Neuronal stem cell (in vitro differentiated cells): ENCODE measurements around the gene TUB.

ENCODE experiments used
- DNase-seq: peaks from one replicate; pipeline ENCODE4 v3.0.0-alpha.2; 2013; ENCODE audit warnings: low spot score
- H2AFZ ChIP-seq: one replicate; pipeline ENCODE4 v1.6.1; 2013; ENCODE audit warnings: mild to moderate bottlenecking, low read length, inconsistent platforms
- H2AK5ac ChIP-seq: 2 replicates; pipeline ENCODE4 v1.6.1; 2013; ENCODE audit warnings: low read depth, mild to moderate bottlenecking, inconsistent platforms, low read length, moderate library complexity, mixed read lengths
- H2BK120ac ChIP-seq: 2 replicates; pipeline ENCODE4 v1.6.1; 2013; ENCODE audit warnings: low read depth, mild to moderate bottlenecking, inconsistent platforms, low read length, moderate library complexity, mixed read lengths
- H2BK12ac ChIP-seq: one replicate; pipeline ENCODE4 v1.6.1; 2013; ENCODE audit warnings: low read length, inconsistent platforms
- H2BK15ac ChIP-seq: 2 replicates; pipeline ENCODE4 v1.6.1; 2013; ENCODE audit warnings: mild to moderate bottlenecking, low read length, inconsistent platforms, mixed read lengths
- H2BK5ac ChIP-seq: one replicate; pipeline ENCODE4 v1.6.1; 2013; ENCODE audit warnings: inconsistent platforms, mild to moderate bottlenecking, low read length, moderate library complexity
- H3K14ac ChIP-seq: one replicate; pipeline ENCODE4 v1.6.1; 2013; ENCODE audit warnings: low read length, inconsistent platforms
- H3K18ac ChIP-seq: 2 replicates; pipeline ENCODE4 v1.6.1; 2013; ENCODE audit warnings: low read length, inconsistent platforms
- H3K23ac ChIP-seq: 2 replicates; pipeline ENCODE4 v1.6.1; 2013; ENCODE audit warnings: low read depth, mild to moderate bottlenecking, mixed read lengths, low read length, inconsistent platforms; ENCODE audit not compliant: poor library complexity
- H3K27ac ChIP-seq: replicated peaks from 3 replicates; pipeline ENCODE4 v1.5.1; 2013; ENCODE audit warnings: low read length, inconsistent platforms
- H3K27me3 ChIP-seq, 3 experiments: 2 replicates each; pipeline ENCODE4 v1.6.1; 2013; ENCODE audit warnings: low read length in 3 of 3, mild to moderate bottlenecking in 2 of 3, inconsistent platforms in 1 of 3, low read depth in 1 of 3, mixed read lengths in 1 of 3, moderate library complexity in 1 of 3; ENCODE audit not compliant: control insufficient read depth in 3 of 3, insufficient read depth in 3 of 3
- H3K36me3 ChIP-seq, 2 donors: replicated peaks in 1 of 2; 2 replicates each; pipeline ENCODE4 v1.6.1; 2013; ENCODE audit warnings: low read length in 2 of 2; ENCODE audit not compliant: control insufficient read depth in 2 of 2, insufficient read depth in 2 of 2
- H3K4ac ChIP-seq: 2 replicates; pipeline ENCODE4 v1.6.1; 2013; ENCODE audit warnings: inconsistent platforms, mild to moderate bottlenecking, low read length, moderate library complexity
- H3K4me1 ChIP-seq, 2 donors: 1 replicate in 1 of 2; 2 replicates in 1 of 2; pipeline ENCODE4 v1.6.1; 2013; ENCODE audit warnings: low read length in 2 of 2, low read depth in 1 of 2; ENCODE audit not compliant: control insufficient read depth in 2 of 2, insufficient read depth in 1 of 2
- H3K4me2 ChIP-seq: one replicate; pipeline ENCODE4 v1.6.1; 2013; ENCODE audit warnings: mild to moderate bottlenecking, low read length, inconsistent platforms; ENCODE audit not compliant: insufficient read depth, poor library complexity, severe bottlenecking
- H3K4me3 ChIP-seq, 2 donors: 2 replicates each; pipeline ENCODE4 v1.5.1; 2013; ENCODE audit warnings: low read length in 2 of 2, mild to moderate bottlenecking in 2 of 2, inconsistent platforms in 1 of 2, moderate library complexity in 1 of 2
- H3K79me1 ChIP-seq: one replicate; pipeline ENCODE4 v1.6.1; 2013; ENCODE audit warnings: low read depth, mild to moderate bottlenecking, inconsistent platforms, low read length, moderate library complexity
- H3K9ac ChIP-seq: one replicate; pipeline ENCODE4 v1.6.1; 2013; ENCODE audit warnings: mild to moderate bottlenecking, low read depth, low read length, inconsistent platforms; ENCODE audit not compliant: poor library complexity
- H3K9me3 ChIP-seq, 2 donors: replicated peaks in 1 of 2; 2 replicates each; pipeline versions ENCODE3 to v1.6.1; 2013; ENCODE audit warnings: low read length in 2 of 2, mild to moderate bottlenecking in 2 of 2, inconsistent platforms in 1 of 2, low read depth in 1 of 2, mixed read lengths in 1 of 2, moderate library complexity in 1 of 2; ENCODE audit not compliant: control insufficient read depth in 2 of 2, insufficient read depth in 1 of 2
- H4K8ac ChIP-seq: one replicate; pipeline ENCODE4 v1.6.1; 2013; ENCODE audit warnings: low read depth, mild to moderate bottlenecking, inconsistent platforms, low read length, moderate library complexity
- H4K91ac ChIP-seq: one replicate; pipeline ENCODE4 v1.6.1; 2013; ENCODE audit warnings: low read length, low read depth, mild to moderate bottlenecking, inconsistent platforms; ENCODE audit not compliant: poor library complexity
- WGBS, 2 donors: extraction: QIAGEN DNeasy Blood & Tissue Kit; methylation state at CpG; one replicate each; pipeline ENCODE4 v1.1.7; 2013; ENCODE audit warnings: missing lambda C conversion rate in 2 of 2, mixed read lengths in 1 of 2; ENCODE audit not compliant: insufficient read length in 2 of 2, insufficient replicate concordance in 1 of 2; ENCODE audit errors: extremely low coverage in 2 of 2; 5-methylcytosine and 5-hydroxymethylcytosine counted together

TUB gene

GRCh38 chr11:8098879-8099278 lies 17.9 kb downstream of the TUB start:
- no peaks in the 10 kb centered on the region for H3K4me1 ChIP-seq

DNA sequence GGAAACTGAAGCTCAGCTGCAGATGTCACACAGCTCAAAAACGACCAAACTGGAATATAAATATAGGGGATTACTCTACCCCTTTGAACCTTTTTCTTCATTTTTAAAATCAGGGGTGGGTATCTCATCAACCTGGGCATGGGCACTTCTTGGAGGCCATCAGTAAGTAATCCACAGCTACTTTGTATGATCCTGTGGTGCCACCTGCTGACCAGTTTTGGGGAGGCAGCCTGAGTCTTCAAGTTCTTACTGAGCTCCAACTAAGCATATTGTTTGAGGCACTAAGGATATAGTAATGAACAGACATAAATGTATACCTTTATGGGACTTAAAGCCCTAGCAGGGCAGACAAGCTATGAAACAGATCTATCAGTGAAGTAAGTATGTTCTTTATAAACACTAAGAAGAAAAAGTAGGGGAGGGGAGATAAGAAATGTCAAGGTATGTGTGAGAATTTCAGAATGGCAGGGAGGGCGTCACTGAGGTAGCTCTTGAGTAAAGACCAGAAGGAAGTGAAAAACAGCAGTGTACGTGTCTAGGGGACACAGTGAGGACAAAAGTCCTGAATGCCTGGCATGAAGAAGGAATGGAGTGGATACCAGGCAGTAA lies 18.4 kb downstream of the TUB start:
- H2BK5ac ChIP-seq, result no peak overlapping the region
- H3K36me3 ChIP-seq, result peaks cover 68 to 99% of the 10 kb centered on the region in 2 donors
- H3K9ac ChIP-seq, result no peak overlapping the region
- no peak overlapping the region for H2BK120ac ChIP-seq
- H3K79me1 ChIP-seq, result peaks cover 9% of the 10 kb centered on the region
- no peak overlapping the region for H3K4me2 ChIP-seq
- H4K91ac ChIP-seq, result no peak overlapping the region
- H3K4me3 ChIP-seq, result peak overlapping the region in 1 of 2 donors; percentile 22
- no peak overlapping the region for H3K18ac ChIP-seq
- no peaks in the 10 kb centered on the region for H3K27me3 ChIP-seq
- no peak overlapping the region for H2BK12ac ChIP-seq
- no peak overlapping the region for H3K23ac ChIP-seq
- no peaks in the 10 kb centered on the region for H3K9me3 ChIP-seq
- H4K8ac ChIP-seq, result no peak overlapping the region
- no peak overlapping the region for H3K27ac ChIP-seq
- H3K14ac ChIP-seq, result no peak overlapping the region
- H2AK5ac ChIP-seq, result no peak overlapping the region
- peak; percentile 63 for DNase-seq
- H3K4ac ChIP-seq, result no peak overlapping the region
- H2BK15ac ChIP-seq, result no peak overlapping the region
- no peak overlapping the region for H2AFZ ChIP-seq
- no peaks in the 10 kb centered on the region for H3K4me1 ChIP-seq
- WGBS, 2 donors, result no CpG with 5 or more reads among the region's 3 CpGs

More at GRCh38 chr11:8098879-8099278, 17.9 kb downstream of the TUB start:
- H2BK12ac ChIP-seq, result no peak overlapping the region
- no peak overlapping the region for H3K27ac ChIP-seq
- no peak overlapping the region for H3K4ac ChIP-seq
- peaks cover 9% of the 10 kb centered on the region for H3K79me1 ChIP-seq
- no peak for DNase-seq
- H3K18ac ChIP-seq, result no peak overlapping the region
- peaks cover 67 to 99% of the 10 kb centered on the region in 2 donors for H3K36me3 ChIP-seq
- no peak overlapping the region for H4K91ac ChIP-seq
- H2BK5ac ChIP-seq, result no peak overlapping the region
- H3K9ac ChIP-seq, result no peak overlapping the region
- H3K14ac ChIP-seq, result no peak overlapping the region
- no peak overlapping the region for H2BK120ac ChIP-seq
- no peak overlapping the region for H3K4me2 ChIP-seq
- H2AK5ac ChIP-seq, result no peak overlapping the region
- no CpG with 5 or more reads among the region's 6 CpGs for WGBS, 2 donors
- no peak overlapping the region for H2BK15ac ChIP-seq
- H4K8ac ChIP-seq, result no peak overlapping the region
- no peaks in the 10 kb centered on the region for H3K27me3 ChIP-seq
- H2AFZ ChIP-seq, result no peak overlapping the region
- H3K9me3 ChIP-seq, result no peaks in the 10 kb centered on the region
- no peak overlapping the region for H3K23ac ChIP-seq
- no peak overlapping the region for H3K4me3 ChIP-seq

DNA sequence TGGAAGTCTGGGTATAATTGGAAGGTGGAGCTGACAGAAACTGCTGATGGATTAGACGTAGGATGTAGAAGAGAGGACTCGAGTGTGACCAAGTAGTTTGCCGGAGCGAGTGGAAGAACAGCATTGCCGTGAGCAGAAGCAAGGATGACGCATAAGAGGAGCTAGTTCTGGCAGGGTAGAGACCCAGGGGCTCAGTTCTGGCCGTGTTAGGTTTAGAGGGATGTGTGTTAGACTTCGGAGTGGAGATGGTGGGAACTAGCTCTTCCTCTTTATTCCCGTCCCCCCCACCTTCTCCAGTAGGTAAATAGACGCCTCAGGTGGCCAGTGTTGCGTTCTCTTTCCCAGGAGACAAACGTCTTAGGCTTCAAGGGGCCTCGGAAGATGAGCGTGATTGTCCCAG lies 19.1 kb downstream of the TUB start:
- Histone ChIP-seq H3K27me3 (no peaks in the 10 kb centered on the region), H3K9me3 (no peaks in the 10 kb centered on the region), H2BK5ac (no peak overlapping the region), H3K23ac (no peak overlapping the region), H2AK5ac (no peak overlapping the region), H3K4me1 (no peaks in the 10 kb centered on the region), H4K8ac (no peak overlapping the region), H3K9ac (no peak overlapping the region), H4K91ac (no peak overlapping the region), H3K27ac (no peak overlapping the region), H3K18ac (no peak overlapping the region), H3K4me2 (no peak overlapping the region), H2AFZ (no peak overlapping the region), H2BK12ac (no peak overlapping the region), H2BK120ac (no peak overlapping the region), H3K4me3 (no peak overlapping the region), H3K14ac (no peak overlapping the region), H3K4ac (no peak overlapping the region), H2BK15ac (no peak overlapping the region), H3K79me1 (peaks cover 5% of the 10 kb centered on the region), H3K36me3 (peaks cover 69 to 99% of the 10 kb centered on the region in 2 donors)
- no peak for DNase-seq
- no CpG with 5 or more reads among the region's 14 CpGs for WGBS, 2 donors

GRCh38 chr11:8100605-8101004 lies 19.6 kb downstream of the TUB start:
- DNase-seq, result no peak
- Histone ChIP-seq H3K9ac (no peak overlapping the region), H3K9me3 (no peaks in the 10 kb centered on the region), H2AFZ (no peak overlapping the region), H2BK12ac (no peak overlapping the region), H3K4ac (no peak overlapping the region), H3K18ac (no peak overlapping the region), H3K14ac (no peak overlapping the region), H2BK120ac (no peak overlapping the region), H2AK5ac (no peak overlapping the region), H2BK15ac (no peak overlapping the region), H3K23ac (no peak overlapping the region), H3K4me2 (no peak overlapping the region), H3K4me1 (no peaks in the 10 kb centered on the region), H3K4me3 (no peak overlapping the region), H4K8ac (no peak overlapping the region), H3K27me3 (no peaks in the 10 kb centered on the region), H4K91ac (no peak overlapping the region), H3K27ac (no peak overlapping the region), H3K36me3 (peaks cover 68 to 99% of the 10 kb centered on the region in 2 donors), H2BK5ac (no peak overlapping the region), H3K79me1 (peaks cover 3% of the 10 kb centered on the region)
- no CpG with 5 or more reads among the region's 8 CpGs for WGBS, 2 donors
